Panc1 (cell line): ENCODE data around the gene ZCCHC14.

ENCODE experiments used
- CTCF ChIP-seq: fragments of 450-650 bp; IDR thresholded peaks from 2 replicates; pipeline ENCODE4 v1.5.1; 2017; ENCODE audit warnings: mild to moderate bottlenecking
- POLR2AphosphoS5 ChIP-seq: IDR thresholded peaks from 2 replicates; pipeline ENCODE4 v1.6.1; 2012; ENCODE audit warnings: mild to moderate bottlenecking, low read depth, low read length, moderate library complexity
- REST ChIP-seq, 2 experiments: IDR thresholded peaks; 2 replicates each; pipeline ENCODE4 v1.6.1; 2011 to 2012; ENCODE audit warnings: low read depth in 2 of 2, control low read depth in 1 of 2, low read length in 1 of 2, mild to moderate bottlenecking in 1 of 2, moderate library complexity in 1 of 2; ENCODE audit not compliant: insufficient read depth in 1 of 2
- SIN3A ChIP-seq: IDR thresholded peaks from 2 replicates; pipeline ENCODE4 v1.6.1; 2012; ENCODE audit warnings: low read depth, mild to moderate bottlenecking, low read length, moderate library complexity, borderline replicate concordance; ENCODE audit not compliant: insufficient read depth
- TCF7L2 ChIP-seq: IDR thresholded peaks from 2 replicates; pipeline ENCODE4 v1.6.1; 2011; ENCODE audit warnings: mild to moderate bottlenecking, low read depth, low read length, inconsistent platforms

GRCh38 chr16:87432330-87432915, 60.4 kb downstream of the ZCCHC14 start:
- TF ChIP-seq CTCF (no peak), POLR2AphosphoS5 (no peak), SIN3A (no peak), REST (IDR thresholded peaks at IDR 0.05; ENCODE audit: insufficient read depth in 1 of 2, low read depth in 2 of 2, low read length in 1 of 2) (no peak), TCF7L2 (no peak)
